Measurements from ENCODE around the gene CD79A. TPM values are rescaled to one million over a fixed set of nuclear protein-coding genes. Genes with fewer than 3 reads are reported as not detected.

The CD79A gene
- total RNA-seq, 3 donors from 2014 or later, result 2.7 to 7.3 (median 3.9) TPM

DNA sequence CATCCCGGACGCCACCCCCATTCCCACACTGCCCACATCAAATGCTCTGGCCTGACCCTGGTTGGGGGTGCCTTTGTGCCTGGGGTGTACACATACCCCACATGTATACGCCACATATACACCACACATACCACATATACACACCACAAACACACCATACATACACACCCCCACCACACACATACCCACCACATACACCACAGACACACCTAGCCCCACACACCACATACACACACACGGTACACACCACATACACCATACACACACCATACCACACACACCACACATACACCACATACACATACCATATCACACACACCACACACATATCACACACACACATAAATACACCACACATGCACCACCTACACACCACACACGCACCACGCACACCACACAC lies 41.0 kb downstream of the CD79A start:
- no peaks in the 10 kb centered on the region for H3K36me3 ChIP-seq (ENCODE audit: low read depth)
- H3K4me1 ChIP-seq (ENCODE audit: low read depth), result peaks cover 3% of the 10 kb centered on the region
- DNase-seq, result no peak
- H3K4me3 ChIP-seq, result no peak overlapping the region
- intact Hi-C loops (cut with DNase I, micrococcal nuclease), result no loop called here
- TF ChIP-seq, protein P1, sequence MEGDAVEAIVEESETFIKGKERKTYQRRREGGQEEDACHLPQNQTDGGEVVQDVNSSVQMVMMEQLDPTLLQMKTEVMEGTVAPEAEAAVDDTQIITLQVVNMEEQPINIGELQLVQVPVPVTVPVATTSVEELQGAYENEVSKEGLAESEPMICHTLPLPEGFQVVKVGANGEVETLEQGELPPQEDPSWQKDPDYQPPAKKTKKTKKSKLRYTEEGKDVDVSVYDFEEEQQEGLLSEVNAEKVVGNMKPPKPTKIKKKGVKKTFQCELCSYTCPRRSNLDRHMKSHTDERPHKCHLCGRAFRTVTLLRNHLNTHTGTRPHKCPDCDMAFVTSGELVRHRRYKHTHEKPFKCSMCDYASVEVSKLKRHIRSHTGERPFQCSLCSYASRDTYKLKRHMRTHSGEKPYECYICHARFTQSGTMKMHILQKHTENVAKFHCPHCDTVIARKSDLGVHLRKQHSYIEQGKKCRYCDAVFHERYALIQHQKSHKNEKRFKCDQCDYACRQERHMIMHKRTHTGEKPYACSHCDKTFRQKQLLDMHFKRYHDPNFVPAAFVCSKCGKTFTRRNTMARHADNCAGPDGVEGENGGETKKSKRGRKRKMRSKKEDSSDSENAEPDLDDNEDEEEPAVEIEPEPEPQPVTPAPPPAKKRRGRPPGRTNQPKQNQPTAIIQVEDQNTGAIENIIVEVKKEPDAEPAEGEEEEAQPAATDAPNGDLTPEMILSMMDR (IDR thresholded peaks at IDR 0.05), result no peak
- H3K9me3 ChIP-seq, result no peaks in the 10 kb centered on the region
- no peak for ATAC-seq

DNA sequence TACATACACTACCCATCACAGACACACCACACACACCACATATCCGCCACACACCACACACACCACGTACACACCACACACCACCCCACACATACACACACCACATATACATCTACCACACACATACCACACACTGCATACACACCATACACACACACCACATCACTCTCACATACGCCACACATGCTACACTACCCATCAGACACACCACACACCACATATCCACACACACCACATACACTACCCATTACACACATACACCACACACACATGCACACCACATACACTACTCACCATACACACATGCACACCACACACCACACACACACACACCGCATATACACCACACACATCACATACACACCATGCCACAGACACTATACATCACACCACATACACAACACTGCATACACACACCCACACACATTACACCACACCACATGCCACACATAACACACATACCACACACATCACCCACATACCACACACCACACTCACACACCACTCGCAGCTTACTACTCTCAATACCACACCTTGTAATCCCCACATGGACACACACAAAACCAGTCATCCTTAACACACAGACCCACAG lies 41.7 kb downstream of the CD79A start:
- no peaks in the 10 kb centered on the region for H3K9me3 ChIP-seq
- intact Hi-C loops (cut with DNase I, micrococcal nuclease), result no loop called here
- ATAC-seq, result no peak

DNA sequence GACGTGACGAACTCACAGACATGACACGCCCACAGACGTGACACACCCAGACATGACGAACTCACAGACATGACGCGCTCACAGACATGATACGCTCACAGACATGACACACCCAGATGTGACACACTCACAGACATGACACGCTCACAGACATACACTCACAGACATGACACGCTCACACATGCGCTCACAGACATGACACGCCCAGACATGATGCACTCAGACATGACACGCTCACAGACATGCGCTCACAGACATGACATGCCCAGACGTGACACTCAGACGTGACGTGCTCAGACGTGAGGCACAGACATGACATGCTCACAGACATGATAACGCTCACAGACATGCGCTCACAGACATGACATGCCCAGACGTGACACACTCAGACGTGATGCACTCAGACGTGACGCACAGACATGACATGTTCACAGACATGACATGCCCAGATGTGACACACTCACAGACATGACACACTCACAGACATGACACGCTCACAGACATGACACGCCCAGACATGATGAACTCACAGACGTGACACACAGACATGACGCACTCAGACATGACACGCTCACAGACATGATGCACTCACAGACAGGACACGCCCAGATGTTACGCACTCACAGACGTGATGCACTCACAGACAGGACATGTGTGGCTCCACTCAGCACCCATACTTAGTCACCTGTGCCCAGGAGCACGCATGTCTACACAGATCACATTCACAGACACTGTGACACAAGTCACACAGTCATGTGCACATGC lies 43.1 kb downstream of the CD79A start:
- H3K9me3 ChIP-seq, result no peaks in the 10 kb centered on the region
- H3K4me1 ChIP-seq (ENCODE audit: low read depth), result no peaks in the 10 kb centered on the region
- no peak overlapping the region for H3K4me3 ChIP-seq
- intact Hi-C loops (cut with DNase I, micrococcal nuclease), result no loop called here
- H3K36me3 ChIP-seq (ENCODE audit: low read depth), result no peaks in the 10 kb centered on the region
- DNase-seq (no peak), ATAC-seq (no peak)
- TF ChIP-seq, protein P1 (IDR thresholded peaks at IDR 0.05), result no peak

More for the DNA sequence above, 41.7 kb downstream of the CD79A start:
- Histone ChIP-seq H3K36me3 (ENCODE audit: low read depth) (no peaks in the 10 kb centered on the region), H3K4me1 (ENCODE audit: low read depth) (no peaks in the 10 kb centered on the region), H3K4me3 (no peak overlapping the region)
- TF ChIP-seq, protein P1 (IDR thresholded peaks at IDR 0.05), result no peak
- DNase-seq, result no peak

DNA sequence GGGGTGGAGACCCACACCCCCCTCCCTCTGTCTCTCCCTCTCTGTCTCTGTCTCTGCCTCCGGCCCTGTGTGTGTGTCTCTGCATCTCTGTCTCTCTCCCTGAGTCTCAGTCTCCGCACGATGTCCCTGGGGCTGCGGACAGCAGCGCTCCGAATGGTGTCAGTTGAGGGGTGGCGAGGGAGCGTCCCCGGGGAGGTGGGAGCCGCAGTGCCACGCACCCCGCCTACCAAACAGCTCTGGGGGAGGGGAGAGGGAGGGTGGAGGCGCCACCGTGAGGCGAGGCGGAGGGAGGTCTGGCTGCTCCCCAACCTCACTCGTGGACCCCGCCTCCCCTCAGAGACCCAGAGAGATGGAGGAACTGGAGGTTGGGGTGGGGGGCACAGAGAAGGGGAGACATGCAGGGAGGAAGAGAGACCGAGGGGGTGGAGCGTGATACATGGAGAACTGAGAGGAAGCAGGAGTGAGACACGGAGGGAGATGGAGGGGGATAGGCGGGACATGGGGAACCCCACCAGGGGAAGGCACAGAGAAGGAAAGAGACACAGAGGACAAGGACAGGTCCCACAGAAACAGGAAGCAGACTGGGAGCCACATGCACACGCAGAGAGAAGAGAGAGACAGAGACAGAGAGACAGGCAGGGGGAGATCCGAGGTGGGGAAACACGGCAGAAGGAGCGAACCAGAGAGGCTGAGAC lies 44.0 kb downstream of the CD79A start:
- intact Hi-C loops (cut with DNase I, micrococcal nuclease), result no loop called here
- TF ChIP-seq, protein P1 (IDR thresholded peaks at IDR 0.05), result no peak
- ATAC-seq, result no peak

DNA sequence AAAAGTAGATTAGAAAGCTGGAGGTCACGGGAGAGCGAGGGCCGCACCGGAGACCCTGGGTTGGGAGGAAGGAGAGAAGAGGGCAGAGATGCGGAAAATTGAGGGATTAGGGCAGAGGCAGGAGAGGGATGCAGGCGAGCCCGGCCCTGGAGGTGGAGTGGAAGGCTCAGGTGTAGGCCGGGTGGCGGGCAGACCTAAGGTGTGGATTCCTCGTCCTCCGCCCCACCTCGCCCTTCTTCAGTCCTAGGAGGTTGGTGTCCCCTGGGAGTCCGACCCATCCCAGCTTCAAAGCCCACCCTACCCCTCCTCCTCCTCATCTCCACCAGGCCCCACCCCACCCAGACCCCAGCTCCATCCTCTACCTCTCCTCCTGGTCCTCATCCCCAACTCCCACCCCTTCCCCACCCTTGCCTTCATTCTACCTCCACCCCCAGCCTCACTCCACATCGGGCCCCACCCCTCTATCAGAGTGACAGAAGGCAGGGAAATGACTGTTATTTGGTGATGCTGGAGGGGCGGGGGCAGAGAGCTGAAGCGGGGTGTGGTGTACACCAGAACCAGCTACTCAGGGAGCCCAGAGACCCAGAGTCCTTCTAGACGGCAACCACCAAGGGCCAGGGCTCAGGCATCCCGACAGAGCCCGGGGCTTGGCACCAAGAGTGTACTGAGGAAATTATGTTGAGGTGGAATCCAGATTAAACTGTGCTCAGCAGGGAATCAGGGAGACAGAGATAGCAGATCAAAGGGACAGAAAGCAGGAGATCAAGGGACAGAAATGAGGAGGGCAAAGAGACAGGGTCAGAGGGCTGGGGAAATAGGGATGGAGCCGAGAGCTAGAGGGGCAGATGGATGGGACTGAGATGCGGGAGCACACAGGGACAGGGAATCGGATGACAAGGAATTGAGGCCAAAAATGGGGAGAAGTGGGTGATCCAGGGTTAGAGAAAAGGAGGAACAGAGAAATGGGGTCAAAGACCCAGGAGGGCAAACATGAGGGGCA lies 44.8 kb downstream of the CD79A start:
- Histone ChIP-seq H3K9me3 (no peaks in the 10 kb centered on the region), H3K4me3 (no peak overlapping the region), H3K36me3 (ENCODE audit: low read depth) (no peaks in the 10 kb centered on the region), H3K4me1 (ENCODE audit: low read depth) (no peaks in the 10 kb centered on the region)
- intact Hi-C loops (cut with DNase I, micrococcal nuclease), result no loop called here
- ATAC-seq (no peak), DNase-seq (no peak)
- TF ChIP-seq, protein P1 (IDR thresholded peaks at IDR 0.05), result no peak

More for the DNA sequence above, 44.0 kb downstream of the CD79A start:
- H3K4me3 ChIP-seq, result no peak overlapping the region
- H3K9me3 ChIP-seq, result no peaks in the 10 kb centered on the region
- no peaks in the 10 kb centered on the region for H3K36me3 ChIP-seq (ENCODE audit: low read depth)
- no peaks in the 10 kb centered on the region for H3K4me1 ChIP-seq (ENCODE audit: low read depth)
- no peak for DNase-seq

Data from mucosa of descending colon (tissue), 3 donors.